Activated B cell treated with CpG ODN at 0.5 μM for 24 hours (primary cell): Measurements from ENCODE around the gene NABP2. TPM values are rescaled to one million over a fixed set of nuclear protein-coding genes. Genes with fewer than 3 reads are reported as not detected.

ENCODE experiments used
- ATAC-seq: fragments of 200-7000 bp; cut with Tn5 transposase; one replicate; pipeline ENCODE4 v1.10.0; 2021; ENCODE audit warnings: low read depth, mild to moderate bottlenecking, moderate library complexity
- CTCF ChIA-PET: fragments of 350-600 bp; sonication (Branson Sonifier 250); formaldehyde crosslinking; loops from one replicate; lab custom pipeline; 2021; ENCODE audit warnings: antibody characterized with exemption; lab: Charles Lee
- POLR2A ChIA-PET: fragments of 350-600 bp; sonication (Branson Sonifier 250); formaldehyde crosslinking; loops from one replicate; lab custom pipeline; 2021; ENCODE audit warnings: antibody characterized with exemption; lab: Charles Lee
- DNase-seq: peaks from one replicate; pipeline ENCODE4 v3.0.0; 2022
- H3K27ac Mint-ChIP-seq: one replicate; pipeline ENCODE4 v1.8.0; 2020; ENCODE audit warnings: mixed read lengths
- H3K27me3 Mint-ChIP-seq: one replicate; pipeline ENCODE4 v1.8.0; 2021; ENCODE audit warnings: mixed read lengths
- H3K36me3 Mint-ChIP-seq: one replicate; pipeline ENCODE4 v1.8.0; 2021; ENCODE audit warnings: low read depth, mixed read lengths
- H3K4me1 Mint-ChIP-seq: one replicate; pipeline ENCODE4 v1.8.0; 2021; ENCODE audit warnings: mixed read lengths
- H3K4me3 Mint-ChIP-seq: one replicate; pipeline ENCODE4 v1.8.0; 2020; ENCODE audit warnings: mild to moderate bottlenecking, mixed read lengths
- H3K9me3 Mint-ChIP-seq: one replicate; pipeline ENCODE4 v1.8.0; 2020; ENCODE audit warnings: mixed read lengths
- CTCF ChIP-seq: fragments of 200-600 bp; IDR thresholded peaks from one replicate; pipeline ENCODE4 v1.8.0; 2022; ENCODE audit warnings: antibody characterized with exemption, mild to moderate bottlenecking
- intact Hi-C: fragments of 100-400 bp; cut with micrococcal nuclease; formaldehyde crosslinking; loops from one replicate; pipeline ENCODE4 v1.15.1; 2024
- total RNA-seq: library from RNA; stranded (reverse); gene quantifications from 2 replicates; pipeline ENCODE4 v1.2.3, GENCODE V29; 2022

The NABP2 gene
- total RNA-seq, 1 donor from 2014 or later, result 27.7 TPM

GRCh38 chr12:56219840-56220239, 4.3 kb upstream of the NABP2 start:
- H3K4me3 Mint-ChIP-seq, result peak overlapping the region; percentile 52
- H3K9me3 Mint-ChIP-seq, result no peaks in the 10 kb centered on the region
- ATAC-seq (no peak), DNase-seq (no peak)
- H3K36me3 Mint-ChIP-seq, result peaks cover 38% of the 10 kb centered on the region
- no peaks in the 10 kb centered on the region for H3K27me3 Mint-ChIP-seq
- H3K27ac Mint-ChIP-seq, result no peak overlapping the region
- ChIA-PET CTCF (interaction anchor here (3.9 to 4.0 kb wide), 3 partner anchors 14 to 100 kb away, joined by 34 to 52 read pairs (median 40); partner anchors contain the start of genes SMARCC2 and ZC3H10), POLR2A (interaction anchor here (0.7 to 4.0 kb wide), 9 partner anchors 14 to 230 kb away, joined by 6 to 111 read pairs (median 25); partner anchors contain the start of genes ANKRD52, COQ10A, ESYT1 and MYL6)
- no peak for TF ChIP-seq CTCF
- H3K4me1 Mint-ChIP-seq, result peaks cover 51% of the 10 kb centered on the region
- intact Hi-C loops, result loop anchor here (2.0 to 5.0 kb wide), 4 partner anchors 47 to 1301 kb away; partner anchors contain the start of genes COQ10A, DDIT3, PYM1 and RAB5B

- H3K4me1 Mint-ChIP-seq, result peaks cover 57% of the 10 kb centered on the region
- peak overlapping the region; percentile 98 for H3K27ac Mint-ChIP-seq
- H3K9me3 Mint-ChIP-seq, result no peaks in the 10 kb centered on the region
- CTCF ChIA-PET, result interaction anchor here (0.9 to 4.0 kb wide), 7 partner anchors 15 to 416 kb away, joined by 3 to 52 read pairs (median 8); partner anchors contain the start of genes ANKRD52, SMARCC2 and ZC3H10
- peak overlapping the region; percentile 99 for H3K4me3 Mint-ChIP-seq
- H3K27me3 Mint-ChIP-seq, result no peaks in the 10 kb centered on the region
- POLR2A ChIA-PET, result interaction anchor here (0.7 to 4.0 kb wide), 25 partner anchors 9 to 938 kb away, joined by 3 to 111 read pairs (median 8); partner anchors contain the start of genes ANKRD52, BLOC1S1, CNPY2 and COQ10A
- intact Hi-C loops, result loop anchor here (1.0 to 5.0 kb wide), 8 partner anchors 46 to 1300 kb away; partner anchors contain the start of genes COQ10A, CS, DDIT3 and MYL6
- DNase-seq (peak; percentile 21), ATAC-seq (peak; percentile 13)
- peaks cover 30% of the 10 kb centered on the region for H3K36me3 Mint-ChIP-seq
- no peak for TF ChIP-seq CTCF
Measured at GRCh38 chr12:56220611-56221231, 3.4 kb upstream of the NABP2 start.

- ATAC-seq (peak; percentile 23), DNase-seq (no peak)
- Mint-ChIP-seq H3K4me3 (peak overlapping the region; percentile 99), H3K27me3 (no peaks in the 10 kb centered on the region), H3K27ac (peak overlapping the region; percentile 98), H3K4me1 (peaks cover 55% of the 10 kb centered on the region), H3K36me3 (peaks cover 28% of the 10 kb centered on the region), H3K9me3 (no peaks in the 10 kb centered on the region)
- POLR2A ChIA-PET, result interaction anchor here (0.7 to 4.0 kb wide), 40 partner anchors 9 to 939 kb away, joined by 3 to 111 read pairs (median 6); partner anchors contain the start of genes ANKRD52, BLOC1S1, CD63 and CNPY2
- CTCF ChIA-PET, result interaction anchor here (0.6 to 4.0 kb wide), 13 partner anchors 12 to 483 kb away, joined by 3 to 52 read pairs (median 6); partner anchors contain the start of genes ANKRD52, ESYT1, GLS2 and PA2G4
- TF ChIP-seq CTCF, result no peak
- intact Hi-C loops, result loop anchor here (1.0 to 5.0 kb wide), 8 partner anchors 46 to 1300 kb away; partner anchors contain the start of genes COQ10A, CS, DDIT3 and MYL6
Measured at GRCh38 chr12:56221232-56221756, 2.8 kb upstream of the NABP2 start.

- POLR2A ChIA-PET, result interaction anchor here (0.5 to 4.0 kb wide), 49 partner anchors 10 to 1724 kb away, joined by 3 to 111 read pairs (median 5); partner anchors contain the start of genes ANKRD52, ATP5F1B, BLOC1S1 and CD63
- H3K27me3 Mint-ChIP-seq, result no peaks in the 10 kb centered on the region
Measured at GRCh38 chr12:56221757-56222530, 2.2 kb upstream of the NABP2 start, which contains the start of gene RNF41. TSS of gene RNF41 (minus strand) at chr12:56221922. CDS start at chr12:56214047, 7,875 bp downstream.

More at GRCh38 chr12:56221757-56222530, 2.2 kb upstream of the NABP2 start, which contains the start of gene RNF41:
- DNase-seq (peak; percentile 93), ATAC-seq (peak; percentile 77)
- Mint-ChIP-seq H3K36me3 (peaks cover 23% of the 10 kb centered on the region), H3K27ac (peak within 1 kb of the TSS; percentile 98), H3K4me1 (peaks cover 49% of the 10 kb centered on the region), H3K4me3 (peak within 1 kb of the TSS; percentile 99), H3K9me3 (no peaks in the 10 kb centered on the region)
- TF ChIP-seq CTCF, result no peak
- intact Hi-C loops, result loop anchor here (1.0 to 5.0 kb wide), 8 partner anchors 45 to 1299 kb away; partner anchors contain the start of genes COQ10A, CS, DDIT3 and MYL6
- CTCF ChIA-PET, result interaction anchor here (0.6 to 4.0 kb wide), 15 partner anchors 13 to 484 kb away, joined by 3 to 52 read pairs (median 6); partner anchors contain the start of genes ANKRD52, ESYT1, GLS2 and PA2G4
